PC-9 (cell line): ENCODE results near the gene FANCG. TPM values are rescaled to one million over a fixed set of nuclear protein-coding genes. Genes with fewer than 3 reads are reported as not detected.

ENCODE experiments used
- BruUV-seq: library from RNA; stranded (reverse); fragments of 400-500 nt; replicated peaks from 2 replicates; lab custom pipeline; 2021; lab: Mats Ljungman, UMichigan
- CTCF ChIA-PET: fragments of 300-600 bp; sonication (Branson Sonifier 250); formaldehyde crosslinking; loops from one replicate; lab custom pipeline; 2022; ENCODE audit warnings: antibody characterized with exemption; lab: Charles Lee
- POLR2A ChIA-PET: fragments of 300-600 bp; sonication (Branson Sonifier 250); formaldehyde crosslinking; loops from one replicate; lab custom pipeline; 2022; ENCODE audit warnings: antibody characterized with exemption; ENCODE audit not compliant: unreplicated experiment; lab: Charles Lee
- DNase-seq, 2 experiments: peaks; one replicate each; pipeline versions ENCODE4 v3.0.0 to v3.0.0-alpha.2; 2015 to 2022; ENCODE audit warnings: mixed read lengths in 1 of 2
- H2AFZ ChIP-seq: fragments of 200-600 bp; sonication (generic); 2 replicates; pipeline ENCODE4 v1.8.1; 2017; ENCODE audit warnings: antibody characterized with exemption
- H3F3A ChIP-seq: fragments of 200-600 bp; sonication (generic); 2 replicates; pipeline ENCODE4 v1.8.1; 2017; ENCODE audit warnings: antibody characterized with exemption, mild to moderate bottlenecking, low read depth; ENCODE audit not compliant: insufficient read depth
- H3K27ac ChIP-seq: fragments of 200-600 bp; sonication (generic); 2 replicates; pipeline ENCODE4 v1.6.1; 2016; ENCODE audit warnings: mixed run types
- H3K27me3 ChIP-seq: fragments of 200-600 bp; sonication (generic); 2 replicates; pipeline ENCODE4 v1.6.1; 2016; ENCODE audit warnings: low read depth, mixed run types; ENCODE audit not compliant: insufficient read depth
- H3K36me3 ChIP-seq: fragments of 200-600 bp; sonication (generic); 2 replicates; pipeline ENCODE4 v1.6.1; 2016; ENCODE audit warnings: low read depth, mixed run types
- H3K4me1 ChIP-seq: fragments of 200-600 bp; sonication (generic); replicated peaks from 2 replicates; pipeline ENCODE4 v1.6.1; 2016; ENCODE audit warnings: mixed run types; ENCODE audit not compliant: insufficient read depth
- H3K4me2 ChIP-seq: fragments of 200-600 bp; sonication (generic); 2 replicates; pipeline ENCODE4 v1.6.1; 2017; ENCODE audit warnings: mixed run types
- H3K4me3 ChIP-seq: fragments of 200-600 bp; sonication (generic); 2 replicates; pipeline ENCODE4 v1.6.1; 2016; ENCODE audit warnings: mixed run types
- H3K79me2 ChIP-seq: fragments of 200-600 bp; sonication (generic); 2 replicates; pipeline ENCODE4 v1.6.1; 2017; ENCODE audit warnings: low read depth, mixed run types
- H3K9me2 ChIP-seq: fragments of 200-600 bp; sonication (generic); 2 replicates; pipeline ENCODE4 v1.8.1; 2017; ENCODE audit warnings: mild to moderate bottlenecking; ENCODE audit not compliant: insufficient read depth
- H3K9me3 ChIP-seq: fragments of 200-600 bp; sonication (generic); 2 replicates; pipeline ENCODE4 v1.8.1; 2016; ENCODE audit warnings: low read depth; ENCODE audit not compliant: insufficient read depth
- H4K20me1 ChIP-seq: fragments of 200-600 bp; sonication (generic); 2 replicates; pipeline ENCODE4 v1.8.1; 2017; ENCODE audit not compliant: insufficient read depth
- CTCF ChIP-seq: fragments of 200-600 bp; sonication (generic); conservative IDR thresholded peaks from 2 replicates; pipeline ENCODE4 v1.6.1; 2017; ENCODE audit warnings: mixed run types, antibody characterized with exemption, mild to moderate bottlenecking, moderate library complexity
- EZH2 ChIP-seq: fragments of 200-600 bp; sonication (generic); IDR thresholded peaks from 2 replicates; pipeline ENCODE4 v1.8.0; 2017; ENCODE audit warnings: antibody characterized with exemption, low read depth
- intact Hi-C: fragments of 100-400 bp; cut with micrococcal nuclease; formaldehyde crosslinking; loops from one replicate; pipeline ENCODE4 v1.10.0; 2022; ENCODE audit not compliant: unreplicated experiment
- total RNA-seq: library from RNA; stranded (reverse); gene quantifications from 2 replicates; pipeline ENCODE4 v1.2.3, GENCODE V29; 2021

The FANCG gene
- total RNA-seq, 1 experiment from 2014 or later: 45.3 TPM

DNA sequence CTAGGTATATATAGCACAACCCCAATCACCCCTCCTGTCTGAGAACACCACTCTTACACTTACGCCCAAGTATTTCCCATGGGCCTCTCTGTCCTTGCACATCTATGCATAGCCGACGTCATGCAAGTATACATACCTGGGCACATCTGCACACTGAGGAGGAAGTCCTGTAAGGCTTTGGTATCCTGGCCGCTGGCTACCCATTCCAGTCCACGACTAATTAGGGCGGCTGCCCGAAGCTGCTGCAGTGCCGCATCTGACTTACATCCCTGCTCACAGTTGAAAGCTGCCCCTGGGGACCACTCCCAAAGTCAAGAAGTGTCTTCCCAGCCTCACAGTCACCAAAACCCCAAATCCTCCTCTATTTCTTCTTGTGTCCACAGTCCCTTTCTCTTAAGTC lies 5.0 kb downstream of the FANCG start:
- no peak overlapping the region for H3K27ac ChIP-seq
- intact Hi-C loops: loop anchor here (5.0 kb wide), 1 partner anchor 87 kb away; the partner anchor contains the start of gene DNAJB5
- CTCF ChIA-PET: no interaction called here

GRCh38 chr9:35074141-35074540 lies 5.6 kb downstream of the FANCG start:
- CTCF ChIA-PET: no interaction called here
- no peak overlapping the region for H3K4me3 ChIP-seq
- no peaks in the 10 kb centered on the region for H3K27me3 ChIP-seq
- no peaks in the 10 kb centered on the region for H3K36me3 ChIP-seq
- H2AFZ ChIP-seq: no peak overlapping the region
- H4K20me1 ChIP-seq: peaks cover 25% of the 10 kb centered on the region
- no peak overlapping the region for H3K27ac ChIP-seq
- DNase-seq: no peak
- H3K79me2 ChIP-seq: peaks cover 43% of the 10 kb centered on the region
- POLR2A ChIA-PET: no interaction called here
- H3K4me1 ChIP-seq: peaks cover 14% of the 10 kb centered on the region
- H3K4me2 ChIP-seq: no peak overlapping the region
- TF ChIP-seq EZH2 (no peak), CTCF (no peak)
- no TSS peak for BruUV-seq
- H3F3A ChIP-seq: peaks cover 22% of the 10 kb centered on the region
- no peaks in the 10 kb centered on the region for H3K9me2 ChIP-seq
- no peaks in the 10 kb centered on the region for H3K9me3 ChIP-seq
- intact Hi-C loops: loop anchor here (5.0 kb wide), 1 partner anchor 87 kb away; the partner anchor contains the start of gene DNAJB5

More for the DNA sequence above, 5.0 kb downstream of the FANCG start:
- H2AFZ ChIP-seq: no peak overlapping the region
- POLR2A ChIA-PET: no interaction called here
- H3K9me3 ChIP-seq: no peaks in the 10 kb centered on the region
- TF ChIP-seq CTCF (no peak), EZH2 (no peak)
- BruUV-seq: no TSS peak
- no peaks in the 10 kb centered on the region for H3K9me2 ChIP-seq
- H3K27me3 ChIP-seq: no peaks in the 10 kb centered on the region
- peaks cover 10% of the 10 kb centered on the region for H3K4me1 ChIP-seq
- no peak overlapping the region for H3K4me2 ChIP-seq
- H3K4me3 ChIP-seq: no peak overlapping the region
- peaks cover 19% of the 10 kb centered on the region for H4K20me1 ChIP-seq
- DNase-seq: no peak
- H3K79me2 ChIP-seq: peaks cover 38% of the 10 kb centered on the region
- no peaks in the 10 kb centered on the region for H3K36me3 ChIP-seq
- peaks cover 22% of the 10 kb centered on the region for H3F3A ChIP-seq

GRCh38 chr9:35073279-35073612 lies 6.5 kb downstream of the FANCG start:
- intact Hi-C loops: loop anchor here (5.0 kb wide), 1 partner anchor 86 kb away; the partner anchor contains the start of gene DNAJB5
- TF ChIP-seq EZH2: no peak
- ChIA-PET POLR2A (no interaction called here), CTCF (no interaction called here)
- Histone ChIP-seq H3K79me2 (peaks cover 43% of the 10 kb centered on the region), H3K4me3 (peak overlapping the region; percentile 20; the same call in 1 of the 2 replicates), H3K9me3 (no peaks in the 10 kb centered on the region), H3K27me3 (no peaks in the 10 kb centered on the region), H3K27ac (peak overlapping the region; percentile 61), H4K20me1 (peaks cover 34% of the 10 kb centered on the region), H3K9me2 (no peaks in the 10 kb centered on the region), H3K36me3 (no peaks in the 10 kb centered on the region), H2AFZ (no peak overlapping the region), H3F3A (peaks cover 22% of the 10 kb centered on the region), H3K4me2 (peak overlapping the region; percentile 48; the same call in 1 of the 2 replicates), H3K4me1 (peaks cover 17% of the 10 kb centered on the region)
- DNase-seq: no peak
- TSS peak; percentile 65 for BruUV-seq
